SW 1271 (cell line): ENCODE measurements around the gene CDKN2B-AS1.

Source experiments
- DNase-seq, 2 experiments: peaks; one replicate each; lab custom pipeline; 2025; lab: John Stamatoyannopoulos, UW

Gene CDKN2B-AS1

DNA sequence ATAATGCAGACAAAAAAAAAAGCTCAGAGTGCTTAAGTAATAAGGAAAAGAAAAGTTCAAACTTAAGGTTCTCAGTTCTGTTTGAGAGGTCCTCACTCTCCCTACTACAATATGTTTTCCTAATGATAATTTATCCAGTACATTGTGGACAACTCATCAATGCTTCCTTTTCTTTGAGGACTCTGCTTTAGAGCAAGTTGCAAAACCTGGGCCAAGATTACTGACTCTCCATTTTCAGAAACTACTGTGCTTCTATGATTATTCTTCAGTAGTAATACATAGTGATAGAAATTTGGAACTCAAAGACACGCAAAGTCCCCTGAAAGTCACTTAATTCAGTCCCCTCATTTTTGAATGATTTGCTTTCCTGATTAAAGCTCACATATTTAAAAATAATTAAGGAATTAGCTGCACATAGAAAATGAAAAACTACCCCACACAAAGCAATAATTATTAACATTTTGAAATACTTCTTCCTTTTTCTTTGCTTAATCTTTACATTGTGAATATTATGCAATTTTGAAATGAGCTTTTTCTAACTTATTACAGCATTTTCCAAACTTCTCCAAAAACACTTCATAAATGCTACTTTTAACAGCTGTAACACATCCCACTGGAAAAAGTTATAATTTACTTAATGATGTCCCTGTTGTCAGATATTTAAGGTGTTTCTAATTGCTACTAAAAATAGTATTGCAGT lies 11.6 kb upstream of the CDKN2B-AS1 start:
- no peak for DNase-seq

- no peak for DNase-seq
Measured at GRCh38 chr9:21983561-21983935, 11.0 kb upstream of the CDKN2B-AS1 start.

- DNase-seq = no peak
Measured at GRCh38 chr9:21984101-21984500, 10.5 kb upstream of the CDKN2B-AS1 start.

DNA sequence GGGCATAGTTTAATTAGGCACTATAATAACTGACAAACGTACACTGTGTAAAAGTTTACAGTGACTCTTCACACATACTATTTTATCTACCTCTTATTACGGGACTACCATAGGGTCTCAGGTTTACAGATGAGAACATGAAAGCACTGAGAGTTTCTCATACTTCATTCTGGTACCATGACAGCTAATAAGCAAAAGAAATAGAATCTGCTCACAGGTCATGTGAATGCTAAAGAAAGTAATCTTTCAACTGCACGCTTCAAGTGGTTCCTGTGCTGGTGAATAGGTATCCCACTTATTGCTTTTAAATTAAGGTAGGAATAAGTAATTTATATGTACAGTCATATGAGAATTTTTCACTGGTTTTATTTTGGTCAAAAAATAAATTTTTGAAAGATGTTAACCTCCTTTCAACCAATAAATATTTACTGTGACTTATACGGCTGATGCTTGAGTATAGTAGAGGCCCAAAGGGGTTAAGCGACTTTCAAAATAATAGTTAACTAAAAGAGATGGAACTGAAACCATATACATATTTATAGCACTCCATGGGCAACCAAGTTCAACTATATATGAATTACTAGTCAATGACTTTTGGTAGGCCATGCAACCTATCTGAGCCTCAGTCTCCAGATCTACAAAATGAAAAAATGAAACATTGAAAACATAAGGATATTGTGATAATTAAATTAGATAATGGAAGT lies 8.5 kb upstream of the CDKN2B-AS1 start:
- DNase-seq = no peak

GRCh38 chr9:21988056-21988990 lies 6.3 kb upstream of the CDKN2B-AS1 start:
- no peak for DNase-seq

DNA sequence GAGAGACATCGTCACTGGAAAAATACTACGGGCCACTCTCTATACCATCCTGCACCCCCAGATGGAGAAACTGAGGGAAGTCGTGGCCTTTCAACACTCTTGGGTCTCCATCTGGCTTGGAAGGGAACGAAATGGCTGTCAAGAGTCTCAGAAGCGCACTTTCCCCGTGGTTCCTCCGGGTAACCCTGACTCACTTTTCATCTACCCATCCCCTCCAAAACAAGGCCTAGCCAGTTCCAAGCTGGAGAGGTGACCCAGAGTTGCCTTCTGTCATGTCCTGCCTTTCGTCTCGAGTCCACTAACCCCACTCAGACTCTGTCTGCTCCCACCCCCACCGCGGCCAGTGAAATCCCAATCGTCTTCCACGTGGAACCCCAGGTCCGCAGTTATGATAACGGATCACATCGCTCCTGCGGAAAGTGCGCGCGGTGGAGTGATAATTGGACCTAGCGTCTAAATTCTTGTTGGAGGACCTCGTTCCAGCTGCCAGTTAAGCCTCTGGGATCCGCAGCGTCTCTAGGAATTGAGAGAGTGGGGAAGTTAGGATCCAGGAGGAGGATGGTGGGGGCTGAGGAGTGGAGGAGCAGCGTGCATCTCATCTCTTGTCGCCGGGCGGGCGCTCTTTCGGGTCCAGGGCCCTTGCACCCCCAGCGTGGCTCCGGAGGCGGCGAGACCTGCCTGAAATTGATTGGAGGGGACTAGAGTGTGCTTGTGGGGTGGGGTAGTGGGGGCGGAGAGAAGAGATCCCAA lies 5.0 kb upstream of the CDKN2B-AS1 start:
- DNase-seq = no peak

- no peak for DNase-seq
Measured at GRCh38 chr9:21991072-21991959, 3.3 kb upstream of the CDKN2B-AS1 start.

DNA sequence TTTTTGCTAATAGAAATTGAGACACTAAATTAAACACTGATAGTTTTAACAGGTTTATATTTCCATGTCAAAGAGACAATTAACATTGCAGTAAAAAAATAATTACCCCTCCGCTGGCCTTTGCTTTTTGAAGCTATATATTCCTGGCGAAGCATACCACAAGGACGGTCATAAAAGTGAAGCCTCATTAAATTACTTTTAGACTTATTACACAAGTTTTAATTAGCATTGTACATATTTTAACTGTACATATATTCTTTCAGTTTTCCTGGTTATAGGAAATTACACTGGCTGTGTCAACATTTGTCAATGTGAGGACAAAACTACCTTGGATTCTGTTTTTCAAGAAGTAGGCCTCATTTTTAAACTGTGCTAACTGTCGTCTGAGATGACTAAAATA lies 1.6 kb upstream of the CDKN2B-AS1 start:
- DNase-seq = no peak

GRCh38 chr9:21993893-21994555 lies 567 bp upstream of the CDKN2B-AS1 start, which contains the start of gene CDKN2A:
CDKN2A (minus strand) TSS chr9:21994392.
- DNase-seq = no peak

DNA sequence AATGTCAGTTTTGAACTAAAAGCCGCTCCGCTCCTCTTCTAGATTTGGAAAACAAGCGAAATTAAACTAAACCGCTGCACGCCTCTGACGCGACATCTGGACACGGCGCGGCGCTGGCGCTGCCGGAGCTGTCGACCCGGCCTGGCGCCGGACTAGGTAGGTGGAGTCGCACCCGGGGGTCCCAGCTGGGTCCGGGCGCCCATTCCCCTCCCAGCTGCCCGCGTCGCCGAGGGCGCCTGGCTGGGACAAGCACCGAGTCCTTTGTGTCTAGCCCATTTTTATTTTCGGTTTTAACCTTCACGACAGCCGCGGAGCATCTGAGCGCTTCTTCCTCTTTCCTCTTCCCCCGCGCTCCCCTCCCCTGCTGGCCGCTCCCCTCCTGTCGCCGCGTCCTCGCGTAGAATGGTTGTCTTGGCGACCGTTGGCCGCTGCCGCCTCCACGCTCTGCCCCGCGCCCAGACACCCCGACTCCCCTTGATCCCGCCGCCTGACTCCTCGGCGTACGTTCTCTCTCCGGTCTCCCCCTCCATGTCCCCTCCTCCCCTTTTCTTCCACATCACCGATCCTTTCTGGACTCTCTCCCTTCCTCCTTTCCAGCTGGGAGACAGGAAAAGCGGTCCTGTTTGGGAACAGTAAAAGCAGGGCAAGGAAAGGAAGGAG lies 545 bp downstream of the CDKN2B-AS1 start:
- DNase-seq = no peak

- DNase-seq = no peak
Measured at GRCh38 chr9:21995666-21996398, 1.2 kb downstream of the CDKN2B-AS1 start.

GRCh38 chr9:21996438-21996837 lies 1.8 kb downstream of the CDKN2B-AS1 start:
- DNase-seq = no peak

DNA sequence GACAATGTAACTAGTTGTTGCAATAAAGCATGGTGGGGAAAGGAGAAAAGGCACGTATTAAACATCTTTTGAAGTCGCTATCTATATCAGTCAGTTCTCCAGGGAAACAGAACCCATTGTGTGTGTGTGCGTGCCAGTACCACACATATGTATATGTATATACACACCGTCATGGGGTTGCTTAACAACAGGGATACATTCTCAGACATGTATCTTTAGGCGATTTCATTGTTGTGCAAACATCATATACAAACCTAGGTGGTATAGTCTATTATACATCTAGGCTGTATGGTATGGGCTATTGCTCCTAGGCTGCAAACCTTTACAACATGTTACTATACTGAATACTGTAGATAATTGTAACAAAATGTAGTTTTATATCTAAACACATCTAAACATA lies 2.3 kb downstream of the CDKN2B-AS1 start:
- DNase-seq = no peak

DNA sequence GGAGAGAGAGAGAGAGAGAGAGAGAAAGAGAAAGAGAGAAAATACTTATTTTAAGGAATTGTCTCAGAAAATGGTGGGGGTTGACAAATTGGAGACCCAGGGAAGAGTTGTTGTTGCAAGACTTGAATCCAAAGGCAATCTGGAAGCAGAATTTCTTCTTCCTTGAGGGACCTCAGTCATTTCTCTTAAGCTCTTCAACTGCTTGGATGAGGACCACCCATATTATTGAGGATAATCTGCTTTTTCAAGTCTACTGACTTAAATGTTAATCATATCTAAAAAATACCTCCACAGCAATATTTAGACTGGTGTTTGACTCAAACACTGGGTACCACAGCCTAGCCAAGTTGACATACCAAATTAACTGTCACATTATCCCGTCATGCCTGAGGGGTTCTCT lies 2.9 kb downstream of the CDKN2B-AS1 start:
- no peak for DNase-seq

DNA sequence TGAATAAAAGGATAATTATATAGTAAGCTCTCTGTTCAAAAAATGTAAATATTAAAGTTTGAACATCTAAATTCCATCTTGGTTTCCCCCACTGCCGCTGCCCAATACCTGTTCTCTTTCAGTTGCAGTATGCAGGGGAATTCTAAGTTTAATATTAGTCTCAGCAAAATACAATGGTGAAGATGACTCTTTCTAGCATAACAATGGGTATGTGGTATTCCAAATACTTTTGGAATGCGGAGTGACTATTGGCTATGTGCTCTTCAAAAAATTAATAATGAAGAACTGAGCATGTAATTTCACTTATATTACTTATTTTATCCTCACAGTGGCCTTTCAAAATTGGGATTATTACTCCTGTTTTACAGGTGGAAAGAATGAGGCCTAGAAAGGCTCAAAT lies 3.4 kb downstream of the CDKN2B-AS1 start:
- no peak for DNase-seq

- no peak for DNase-seq
Measured at GRCh38 chr9:22002038-22002437, 7.4 kb downstream of the CDKN2B-AS1 start.

DNA sequence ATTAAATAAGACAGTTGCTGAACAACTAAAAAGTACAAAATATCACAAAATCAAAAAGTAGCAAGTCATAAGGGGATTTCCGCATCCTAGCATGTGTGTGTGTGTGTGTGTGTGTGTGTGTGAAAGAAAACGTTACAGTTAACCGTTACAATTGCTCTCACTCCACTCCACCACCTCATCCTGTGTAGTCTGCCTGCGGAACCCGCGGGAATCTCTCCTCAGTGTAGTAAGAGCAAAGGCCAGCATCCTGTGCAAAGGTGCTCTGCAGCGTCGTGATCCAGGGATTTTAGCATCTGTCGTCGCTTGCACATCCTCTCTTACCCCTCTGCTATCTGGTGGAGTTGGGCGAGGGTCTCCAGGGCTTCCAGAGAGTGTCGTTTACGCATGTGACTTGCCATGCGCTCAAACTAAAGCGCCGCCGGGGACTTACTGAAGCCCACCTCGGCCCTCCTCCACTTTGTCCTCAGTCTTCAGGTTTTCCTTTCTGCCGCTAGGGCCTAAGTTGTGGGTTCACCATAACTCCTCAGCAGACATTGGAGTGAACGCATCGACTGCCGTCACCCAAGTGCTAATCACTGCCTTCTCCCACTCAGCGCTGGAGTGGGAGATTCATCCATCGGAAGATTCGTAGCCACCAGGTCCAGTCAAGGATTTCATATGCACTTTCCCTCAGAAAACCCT lies 10.6 kb downstream of the CDKN2B-AS1 start:
- DNase-seq = no peak
